Measurements from ENCODE around the gene VN1R5.

VN1R5 gene

DNA sequence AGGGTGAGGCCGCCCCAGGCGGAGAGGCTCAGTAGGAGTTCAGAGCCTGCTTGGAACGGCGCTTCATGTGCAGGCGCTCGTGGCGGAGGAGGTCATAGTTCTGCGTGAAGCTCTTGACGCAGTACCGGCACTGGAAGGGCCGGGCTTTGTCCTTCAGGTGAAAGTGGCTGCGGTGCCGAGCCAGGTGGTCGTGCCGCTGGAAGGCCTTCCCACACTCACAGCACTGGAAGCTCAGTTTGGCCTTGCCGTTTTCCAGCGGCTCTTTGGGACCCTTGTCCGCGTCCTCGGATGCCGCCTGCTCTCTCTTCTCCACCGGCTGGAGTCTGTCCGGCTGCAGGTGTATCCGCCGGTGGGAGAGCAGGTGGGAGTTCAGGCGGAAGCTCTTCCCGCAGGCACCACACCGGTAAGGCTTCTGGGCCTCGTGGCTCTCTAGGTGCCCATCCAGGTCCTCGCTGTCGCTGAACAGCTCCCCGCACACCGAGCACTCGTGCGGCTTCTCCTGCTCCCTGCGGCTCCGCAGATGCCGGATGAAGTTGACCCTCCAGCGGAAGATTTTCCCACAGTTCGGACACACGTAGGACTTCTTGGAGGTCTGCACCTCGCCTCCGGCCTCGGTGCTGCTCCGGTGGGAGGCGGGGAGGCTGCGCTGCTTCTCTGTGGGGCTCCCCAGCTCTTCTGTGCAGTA lies 44.8 kb downstream of the VN1R5 start:
- DNase-seq (ENCODE audit: low spot score), result no peak

DNA sequence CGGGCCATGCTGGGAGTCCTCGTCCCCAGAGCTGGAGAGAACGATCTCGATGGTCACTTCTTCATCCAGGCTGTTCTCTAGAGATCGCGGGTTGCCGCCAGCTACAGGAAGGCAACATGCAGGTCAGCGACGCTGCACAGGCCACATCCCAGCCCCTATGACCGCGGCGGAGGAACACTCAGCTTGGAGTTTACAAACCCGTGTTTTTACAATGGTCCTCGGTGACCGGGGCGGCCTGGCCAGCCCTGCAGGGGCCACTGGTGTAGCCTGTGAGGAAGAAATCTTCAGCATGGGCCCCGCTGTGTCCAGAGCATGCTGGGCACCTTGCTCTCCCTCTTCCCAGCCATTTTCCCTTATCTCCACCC lies 45.3 kb downstream of the VN1R5 start:
- DNase-seq (ENCODE audit: low spot score), result no peak

DNA sequence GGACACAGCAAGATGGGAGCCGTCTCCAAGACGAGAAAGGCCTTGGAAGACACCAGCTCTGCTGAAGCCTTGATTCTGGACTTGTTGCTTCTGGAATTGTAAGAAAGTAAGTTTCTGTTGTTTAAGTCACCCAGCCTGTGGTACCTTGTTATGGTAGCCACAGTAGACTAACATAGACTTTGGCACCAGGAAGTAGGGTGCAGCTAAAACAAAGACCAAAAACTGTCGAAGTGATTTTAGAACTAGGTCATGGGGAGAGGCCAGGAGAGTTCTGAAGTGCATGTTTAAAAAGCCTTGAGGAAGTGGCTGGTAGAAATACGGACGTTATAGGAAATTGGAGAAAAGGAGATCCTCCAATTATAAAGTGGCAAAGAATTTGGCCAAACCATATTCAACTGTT lies 47.3 kb downstream of the VN1R5 start:
- DNase-seq (ENCODE audit: low spot score), result no peak

DNA sequence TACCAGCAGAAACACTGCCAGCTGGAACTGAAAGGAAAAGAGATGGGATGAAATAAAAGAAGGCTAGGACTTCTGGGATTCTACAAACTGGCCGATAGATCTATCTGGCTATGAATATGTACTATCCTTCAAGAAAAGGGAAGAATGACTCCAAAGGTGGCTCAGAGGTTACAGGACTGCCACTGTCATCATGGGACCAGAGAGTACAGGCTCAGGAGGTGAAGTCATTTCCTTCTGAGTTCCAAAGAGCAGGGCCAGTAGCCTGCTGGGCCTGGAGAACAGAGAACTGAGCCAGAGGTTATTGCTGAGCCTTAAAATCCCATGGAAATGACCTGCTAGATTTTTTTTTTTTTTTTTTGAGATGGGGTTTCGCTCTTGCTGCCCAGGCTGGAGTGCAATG lies 48.2 kb downstream of the VN1R5 start:
- no peak for DNase-seq (ENCODE audit: low spot score)
